ENCODE results near the gene PBX4. TPM values are rescaled to one million over a fixed set of nuclear protein-coding genes. Genes with fewer than 3 reads are reported as not detected.

PBX4 gene
- total and polyA plus RNA-seq, 2 of the 8 experiments (the other 6 are each of a cell fraction or from before 2014, with no cell fraction given): 3.4 to 3.8 TPM

DNA sequence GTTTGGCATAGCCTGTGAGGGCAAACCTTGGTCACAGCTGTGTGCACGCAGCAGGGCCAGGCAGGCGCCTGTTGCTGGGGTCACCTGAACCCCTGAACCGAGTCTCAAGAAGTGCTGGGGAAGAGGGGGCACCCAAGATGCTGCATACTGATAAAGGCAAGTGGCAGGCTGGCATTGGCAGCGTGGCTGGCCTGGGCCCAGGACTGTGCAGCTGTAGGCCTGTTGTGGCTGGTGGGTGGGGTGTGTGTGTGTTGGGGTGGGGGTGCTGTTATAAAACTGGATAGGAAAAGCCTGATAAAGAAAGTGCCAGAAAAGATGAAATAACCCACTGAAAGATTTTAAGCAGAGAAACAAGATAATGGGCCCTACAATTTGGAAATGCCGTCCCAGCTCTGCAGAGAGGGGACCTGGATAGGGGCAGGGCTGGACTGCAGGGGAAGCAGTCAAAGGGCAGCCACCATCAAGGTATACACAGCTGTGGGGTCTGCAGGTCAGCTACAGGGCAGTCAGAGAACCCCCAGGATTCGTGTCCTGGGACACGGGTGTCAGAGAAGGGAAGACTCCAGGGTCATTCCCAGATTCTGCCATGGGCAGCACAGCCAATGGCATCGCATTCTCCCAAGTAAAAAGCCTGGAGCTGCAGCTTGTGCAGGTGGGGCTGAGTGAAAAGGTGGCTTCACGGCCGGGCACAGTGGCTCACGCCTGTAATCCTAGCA is 47.3 kb downstream of the PBX4 start:
- Histone ChIP-seq H3K9me3 (ENCODE audit: insufficient read depth in 2 of 2, low read depth in 1 of 2, low read length in 1 of 2) (no peaks in the 10 kb centered on the region), H3K4me1 (replicated peaks in 1 of 4; ENCODE audit: control insufficient read depth in 3 of 4, insufficient read depth in 4 of 4, low read length in 3 of 4) (peaks cover 0 to 10% (median 2%) of the 10 kb centered on the region in 4 experiments; a peak in 5 of 7 replicates), H4K20me1 (replicated peaks in 1 of 2; ENCODE audit: control insufficient read depth in 1 of 2, insufficient read depth in 2 of 2, low read length in 2 of 2) (peaks cover 0 to 1% of the 10 kb centered on the region in 2 experiments), H3K18ac (ENCODE audit: extremely low read depth, low read length) (no peak overlapping the region), H3K56ac (replicated peaks; ENCODE audit: insufficient read length, low read depth, low read length) (no peak overlapping the region), H2AK5ac (ENCODE audit: low read depth, low read length) (no peak overlapping the region), H3K23me2 (ENCODE audit: low read depth, low read length) (no peaks in the 10 kb centered on the region; the same call in 1 of the 2 replicates), H4K8ac (ENCODE audit: extremely low read depth, insufficient read depth, low read length) (no peak overlapping the region), H3K4me3 (ENCODE audit: extremely low read depth in 1 of 4, insufficient read depth in 2 of 4, low read depth in 3 of 4, low read length in 4 of 4) (no peak overlapping the region), H4K5ac (ENCODE audit: insufficient read length, low read depth, low read length) (no peak overlapping the region), H2AFZ (ENCODE audit: low read length) (no peak overlapping the region), H4K91ac (replicated peaks; ENCODE audit: insufficient read length, low read length) (no peak overlapping the region), H3K79me1 (ENCODE audit: low read depth, low read length) (no peaks in the 10 kb centered on the region; the same call in 1 of the 2 replicates), H3K14ac (ENCODE audit: insufficient read length) (no peak overlapping the region), H3K27ac (ENCODE audit: low read depth, low read length) (no peak overlapping the region), H3K27me3 (replicated peaks in 1 of 4; ENCODE audit: control insufficient read depth in 3 of 4, extremely low read depth in 1 of 4, insufficient read depth in 3 of 4, low read length in 3 of 4) (no peaks in the 10 kb centered on the region; a peak in 1 of 7 replicates), H3K4ac (replicated peaks; ENCODE audit: insufficient read length, low read depth, low read length) (no peak overlapping the region), H3K23ac (ENCODE audit: insufficient read length) (no peak overlapping the region), H2BK20ac (ENCODE audit: low read length) (no peak overlapping the region), H2BK5ac (ENCODE audit: low read depth, low read length) (no peak overlapping the region), H3K4me2 (ENCODE audit: insufficient read depth in 1 of 2, low read depth in 2 of 2, low read length in 2 of 2) (no peak overlapping the region), H2BK15ac (ENCODE audit: low read length) (no peak overlapping the region), H2BK120ac (replicated peaks; ENCODE audit: low read depth, low read length) (no peak overlapping the region), H2BK12ac (ENCODE audit: low read depth, low read length) (no peak overlapping the region), H3K36me3 (ENCODE audit: control insufficient read depth in 2 of 4, insufficient read depth in 4 of 4, low read length in 3 of 4) (no peaks in the 10 kb centered on the region; a peak in 1 of 8 replicates), H3K9ac (replicated peaks in 1 of 4; ENCODE audit: extremely low read depth in 1 of 4, low read depth in 3 of 4, low read length in 3 of 4) (no peak overlapping the region; a peak in 1 of 7 replicates), H3K79me2 (ENCODE audit: control insufficient read depth in 1 of 2, insufficient read depth in 2 of 2, low read length in 2 of 2) (no peaks in the 10 kb centered on the region)
- CTCF ChIA-PET (ENCODE audit: partially characterized antibody): interaction anchor here (0.9 to 20.0 kb wide), 5 partner anchors 11 to 39 kb away, joined by 3 to 223 read pairs (median 3); no protein-coding TSS in a partner anchor
- DNase-seq (ENCODE audit: low read depth in 1 of 2, low spot score in 2 of 2) (no peak), FAIRE-seq (no peak)
- POLR2A ChIA-PET (ENCODE audit: partially characterized antibody): no interaction called here
- 90% methylated on average over 11 of the region's 11 CpGs; no CpG with 5 or more reads in 1 of the 2 experiments for WGBS, 2 experiments (ENCODE audit: extremely low coverage in 1 of 2, insufficient coverage in 1 of 2, insufficient read length in 1 of 2, insufficient replicate concordance in 2 of 2, low coverage in 1 of 2, low lambda C conversion rate in 2 of 2, missing lambda C conversion rate in 1 of 2)
- no peak for TF ChIP-seq SP4 (IDR thresholded peaks at IDR 0.05; ENCODE audit: low read length)
- no peak for TF ChIP-seq BCL11A (IDR thresholded peaks at IDR 0.05; ENCODE audit: low read depth in 2 of 2, low read length in 2 of 2)
